ENCODE measurements around the gene CACNA2D4.

CACNA2D4 gene

GRCh38 chr12:1934831-1935230 lies 16.4 kb upstream of the CACNA2D4 start:
- Histone ChIP-seq H3K36me3 (ENCODE audit: control insufficient read depth, insufficient read depth, low read length) (no peaks in the 10 kb centered on the region; the same call in 1 of the 2 replicates), H3K4me3 (replicated peaks; ENCODE audit: low read depth, low read length) (no peak overlapping the region), H3K27me3 (replicated peaks; ENCODE audit: control insufficient read depth, insufficient read depth, low read length) (no peaks in the 10 kb centered on the region)
- no peak for DNase-seq (ENCODE audit: extremely low read depth, insufficient read length)
- TF ChIP-seq CTCF (IDR thresholded peaks at IDR 0.05; ENCODE audit: insufficient read depth, low read length, poor library complexity, severe bottlenecking), result no peak

GRCh38 chr12:1934068-1934467 lies 15.6 kb upstream of the CACNA2D4 start:
- Histone ChIP-seq H3K27me3 (replicated peaks; ENCODE audit: control insufficient read depth, insufficient read depth, low read length) (no peaks in the 10 kb centered on the region), H3K36me3 (ENCODE audit: control insufficient read depth, insufficient read depth, low read length) (no peaks in the 10 kb centered on the region; the same call in 1 of the 2 replicates), H3K4me3 (replicated peaks; ENCODE audit: low read depth, low read length) (no peak overlapping the region)
- DNase-seq (ENCODE audit: extremely low read depth, insufficient read length), result no peak
- no peak for TF ChIP-seq CTCF (IDR thresholded peaks at IDR 0.05; ENCODE audit: insufficient read depth, low read length, poor library complexity, severe bottlenecking)

- Histone ChIP-seq H3K27me3 (replicated peaks; ENCODE audit: control insufficient read depth, insufficient read depth, low read length) (no peaks in the 10 kb centered on the region), H3K36me3 (ENCODE audit: control insufficient read depth, insufficient read depth, low read length) (no peaks in the 10 kb centered on the region; the same call in 1 of the 2 replicates), H3K4me3 (replicated peaks; ENCODE audit: low read depth, low read length) (no peak overlapping the region)
- no peak for TF ChIP-seq CTCF (IDR thresholded peaks at IDR 0.05; ENCODE audit: insufficient read depth, low read length, poor library complexity, severe bottlenecking)
- peak; percentile 65 for DNase-seq (ENCODE audit: extremely low read depth, insufficient read length)
These were observed 15.0 kb upstream of the CACNA2D4 start for GRCh38 chr12:1933342-1934051.

GRCh38 chr12:1932264-1932777 lies 13.9 kb upstream of the CACNA2D4 start:
- DNase-seq (ENCODE audit: extremely low read depth, insufficient read length), result peak; percentile 41
- TF ChIP-seq CTCF (IDR thresholded peaks at IDR 0.05; ENCODE audit: insufficient read depth, low read length, poor library complexity, severe bottlenecking), result no peak
- Histone ChIP-seq H3K4me3 (replicated peaks; ENCODE audit: low read depth, low read length) (no peak overlapping the region), H3K36me3 (ENCODE audit: control insufficient read depth, insufficient read depth, low read length) (no peaks in the 10 kb centered on the region; the same call in 1 of the 2 replicates), H3K27me3 (replicated peaks; ENCODE audit: control insufficient read depth, insufficient read depth, low read length) (no peaks in the 10 kb centered on the region)

- Histone ChIP-seq H3K36me3 (ENCODE audit: control insufficient read depth, insufficient read depth, low read length) (no peaks in the 10 kb centered on the region), H3K27me3 (replicated peaks; ENCODE audit: control insufficient read depth, insufficient read depth, low read length) (no peaks in the 10 kb centered on the region), H3K4me3 (replicated peaks; ENCODE audit: low read depth, low read length) (no peak overlapping the region)
- no peak for DNase-seq (ENCODE audit: extremely low read depth, insufficient read length)
- no peak for TF ChIP-seq CTCF (IDR thresholded peaks at IDR 0.05; ENCODE audit: insufficient read depth, low read length, poor library complexity, severe bottlenecking)
These were observed 13.2 kb upstream of the CACNA2D4 start for GRCh38 chr12:1931642-1932041.
